BLaER1 treated with 17β-estradiol and CSF1 and Interleukin-3, amounts not matched to agents 10 nM and 100 nM (cell line): ENCODE measurements around the gene RPH3AL.
A peak's percentile ranks its signal among the peaks of the same experiment; 100 is the strongest.

Source experiments
- H3K27ac ChIP-seq, 11 experiments: shearing (Covaris generic); formaldehyde crosslinking; 2 replicates each; pipeline ENCODE4 v1.8.1; 2022
- H3K27me3 ChIP-seq, 11 experiments: shearing (Covaris generic); formaldehyde crosslinking; 2 replicates each; pipeline ENCODE4 v1.8.1; 2022
- H3K36me3 ChIP-seq, 11 experiments: shearing (Covaris generic); formaldehyde crosslinking; 2 replicates each; pipeline ENCODE4 v1.8.1; 2022
- H3K4me1 ChIP-seq, 10 experiments: shearing (Covaris generic); formaldehyde crosslinking; 2 replicates each; pipeline ENCODE4 v1.8.1; 2022
- H3K4me2 ChIP-seq, 11 experiments: shearing (Covaris generic); formaldehyde crosslinking; 2 replicates each; pipeline ENCODE4 v1.8.1; 2022
- H3K4me3 ChIP-seq, 10 experiments: shearing (Covaris generic); formaldehyde crosslinking; 2 replicates each; pipeline ENCODE4 v1.8.1; 2022
- H3K9ac ChIP-seq, 11 experiments: shearing (Covaris generic); formaldehyde crosslinking; 2 replicates each; pipeline ENCODE4 v1.8.1; 2022
- H3K9me3 ChIP-seq, 11 experiments: shearing (Covaris generic); formaldehyde crosslinking; replicated peaks in 1 of 11; 2 replicates each; pipeline ENCODE4 v1.8.1; 2022
- H4K20me1 ChIP-seq, 11 experiments: shearing (Covaris generic); formaldehyde crosslinking; 2 replicates each; pipeline ENCODE4 v1.8.1; 2022
- Cebpa-rat ChIP-seq, 11 experiments: shearing (Covaris generic); IDR thresholded peaks; 2 replicates each; pipeline ENCODE4 v1.8.1; 2022

RPH3AL gene

DNA sequence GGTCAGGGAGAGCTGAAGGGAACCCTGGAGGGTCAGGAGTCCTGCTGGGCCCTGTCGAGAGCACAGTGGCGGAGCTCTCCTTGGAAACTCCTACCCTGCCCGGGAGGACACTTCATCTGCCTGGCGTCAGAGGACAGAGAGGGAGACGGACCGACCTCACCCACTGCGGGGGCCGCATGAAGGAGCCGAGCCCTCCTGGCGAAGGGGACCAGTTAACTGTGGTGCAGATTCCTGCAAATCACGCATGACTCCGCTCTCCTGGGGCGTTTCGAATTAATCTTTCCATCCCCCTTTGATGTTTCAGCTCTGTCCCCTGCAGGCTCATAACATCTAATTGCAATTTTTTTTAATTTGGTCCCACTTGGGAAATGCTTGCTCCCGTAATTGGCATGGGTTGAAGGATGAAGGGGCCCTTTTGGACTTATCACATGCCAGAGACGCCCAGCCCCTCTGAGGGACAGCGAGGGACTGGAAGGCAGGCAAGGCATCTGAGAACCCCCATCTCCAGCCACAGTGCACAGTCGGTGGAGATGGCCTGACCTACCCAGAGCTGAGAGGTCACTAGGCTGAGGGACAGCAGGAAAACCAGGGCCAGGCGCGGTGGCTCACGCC, 26.5 kb downstream of the RPH3AL start:
- Histone ChIP-seq H3K36me3 (peaks cover 0 to 14% (median 0%) of the 10 kb centered on the region in 11 experiments; a peak in 5 of 22 replicates), H3K9ac (no peak overlapping the region), H3K4me1 (peaks cover 21 to 62% (median 36%) of the 10 kb centered on the region in 10 experiments), H3K27me3 (peaks cover 0 to 14% (median 0%) of the 10 kb centered on the region in 11 experiments; a peak in 7 of 22 replicates), H3K4me3 (no peak overlapping the region), H4K20me1 (peaks cover 0 to 46% (median 14%) of the 10 kb centered on the region in 11 experiments; a peak in 8 of 22 replicates), H3K9me3 (no peaks in the 10 kb centered on the region), H3K4me2 (no peak overlapping the region), H3K27ac (no peak overlapping the region)
- TF ChIP-seq Cebpa-rat (IDR thresholded peaks at IDR 0.05): no peak

DNA sequence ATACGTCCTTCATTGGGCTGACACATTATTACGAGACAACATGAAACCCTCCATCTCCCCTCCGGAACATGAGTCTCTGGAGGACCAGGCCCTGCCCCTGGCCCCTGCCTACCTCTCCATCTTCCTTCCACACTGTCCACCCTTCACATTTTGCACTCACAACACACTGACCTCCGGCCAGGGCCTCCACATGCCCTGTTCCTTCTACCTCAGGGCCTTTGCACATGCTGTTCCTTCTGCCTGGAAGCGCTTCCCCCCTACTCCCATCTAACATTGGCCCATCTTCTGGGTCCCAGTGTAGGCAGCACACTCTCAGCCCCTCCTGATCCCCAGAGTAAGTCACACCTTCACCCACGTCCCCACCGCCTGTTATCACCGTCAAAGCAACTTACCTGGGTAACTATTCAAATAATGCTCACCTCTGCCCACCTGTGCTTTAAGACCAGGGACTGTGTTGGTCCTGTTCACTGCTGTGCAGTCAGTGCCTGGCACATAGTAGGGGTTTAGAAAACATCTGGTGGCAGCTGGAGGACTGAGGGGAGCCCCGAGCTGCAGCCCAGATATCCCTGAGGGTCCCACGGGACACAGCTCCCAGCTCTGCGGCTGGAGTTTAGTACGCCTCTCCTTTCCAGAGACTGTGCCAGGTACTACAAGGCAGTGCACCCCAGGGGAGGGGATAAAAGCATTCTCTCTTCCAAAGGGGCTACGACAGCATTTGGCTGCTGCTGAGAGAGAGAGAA, 27.2 kb downstream of the RPH3AL start:
- Histone ChIP-seq H3K4me2 (no peak overlapping the region), H3K27me3 (peaks cover 0 to 14% (median 0%) of the 10 kb centered on the region in 11 experiments; a peak in 7 of 22 replicates), H4K20me1 (peaks cover 0 to 39% (median 8%) of the 10 kb centered on the region in 11 experiments; a peak in 8 of 22 replicates), H3K9me3 (no peaks in the 10 kb centered on the region), H3K27ac (no peak overlapping the region), H3K4me1 (peaks cover 14 to 55% (median 29%) of the 10 kb centered on the region in 10 experiments), H3K9ac (no peak overlapping the region), H3K36me3 (peaks cover 0 to 18% (median 0%) of the 10 kb centered on the region in 11 experiments; a peak in 5 of 22 replicates), H3K4me3 (no peak overlapping the region)
- no peak for TF ChIP-seq Cebpa-rat (IDR thresholded peaks at IDR 0.05)

DNA sequence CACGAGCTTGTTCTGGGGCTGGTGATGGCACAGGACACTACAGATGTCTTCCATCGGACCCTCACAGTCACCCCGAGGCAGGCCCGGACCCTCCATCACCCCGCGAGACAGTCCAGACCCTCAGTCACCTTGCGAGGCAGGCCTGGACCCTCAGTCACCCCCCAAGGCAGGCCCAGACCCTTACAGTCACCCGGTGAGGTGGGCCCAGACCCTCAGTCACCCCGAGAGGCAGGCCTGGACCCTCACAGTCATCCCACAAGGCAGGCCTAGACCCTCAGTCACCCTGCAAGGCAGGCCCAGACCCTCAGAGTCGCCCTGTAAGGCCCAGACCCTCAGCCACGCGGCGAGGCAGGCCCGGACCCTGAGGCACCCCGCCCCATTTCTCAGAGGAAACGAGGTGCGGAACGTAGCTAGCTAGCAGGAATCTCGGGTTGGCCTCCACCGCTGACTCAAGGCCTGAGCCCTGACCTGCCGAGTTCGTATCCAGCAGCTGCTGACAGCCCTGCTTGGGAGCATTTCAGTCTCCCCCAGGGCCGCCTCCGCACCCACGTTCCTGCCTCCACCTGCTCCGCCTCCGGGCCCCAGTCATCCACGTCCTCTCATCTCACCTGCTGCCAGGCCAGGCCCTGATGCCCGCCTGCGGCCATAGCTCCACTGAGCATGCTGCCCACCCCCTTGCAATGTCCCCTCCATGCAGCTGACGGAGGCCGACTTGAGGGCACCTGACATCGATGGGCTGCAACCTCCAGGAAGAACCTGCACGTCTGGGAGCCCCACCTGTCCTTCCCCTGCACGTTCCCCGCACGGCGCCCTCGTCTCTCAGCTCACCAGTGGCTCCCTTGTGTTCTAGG, 28.7 kb downstream of the RPH3AL start:
- peaks cover 0 to 40% (median 14%) of the 10 kb centered on the region in 10 experiments; a peak in 16 of 20 replicates for H3K4me1 ChIP-seq
- peaks cover 0 to 23% (median 6%) of the 10 kb centered on the region in 11 experiments; a peak in 13 of 22 replicates for H3K36me3 ChIP-seq
- no peak overlapping the region for H3K4me3 ChIP-seq
- peak overlapping the region in 5 of 11 experiments; percentile 31 to 53 (median 46); a peak in 4 of 22 replicates for H3K4me2 ChIP-seq
- no peak overlapping the region for H3K27ac ChIP-seq
- peaks cover 0 to 14% (median 0%) of the 10 kb centered on the region in 11 experiments; a peak in 7 of 22 replicates for H3K27me3 ChIP-seq
- no peak for TF ChIP-seq Cebpa-rat (IDR thresholded peaks at IDR 0.05)
- H3K9ac ChIP-seq: no peak overlapping the region; a peak in 1 of 22 replicates
- peaks cover 0 to 6% (median 5%) of the 10 kb centered on the region in 11 experiments; a peak in 8 of 22 replicates for H3K9me3 ChIP-seq
- peaks cover 0 to 32% (median 8%) of the 10 kb centered on the region in 11 experiments; a peak in 7 of 22 replicates for H4K20me1 ChIP-seq

DNA sequence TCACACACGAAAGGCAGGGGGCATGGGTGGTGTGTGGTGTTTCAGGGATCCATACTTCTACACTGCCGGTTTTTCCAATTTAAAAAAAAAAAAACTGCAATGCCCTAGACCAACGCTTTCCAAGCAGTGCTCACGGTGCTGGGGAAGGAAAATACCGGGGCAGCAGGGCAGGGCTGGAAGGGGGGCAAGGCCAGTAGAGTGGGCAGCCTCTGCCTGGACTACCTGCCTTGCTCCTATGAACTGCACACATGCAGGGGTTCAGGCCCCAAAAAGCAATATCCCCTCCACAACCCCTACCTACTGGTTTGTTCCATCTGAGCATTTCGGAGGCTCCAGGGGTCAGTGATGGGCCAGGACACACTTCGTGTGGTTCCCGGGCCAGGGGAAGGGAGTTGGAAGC, 29.4 kb downstream of the RPH3AL start:
- no peak for TF ChIP-seq Cebpa-rat (IDR thresholded peaks at IDR 0.05)
- Histone ChIP-seq H3K36me3 (peaks cover 5 to 30% (median 10%) of the 10 kb centered on the region in 11 experiments; a peak in 13 of 22 replicates), H3K4me1 (peaks cover 0 to 37% (median 12%) of the 10 kb centered on the region in 10 experiments; a peak in 11 of 20 replicates), H3K4me3 (no peak overlapping the region), H4K20me1 (peaks cover 0 to 31% (median 7%) of the 10 kb centered on the region in 11 experiments; a peak in 7 of 22 replicates), H3K27me3 (peaks cover 0 to 14% (median 0%) of the 10 kb centered on the region in 11 experiments; a peak in 7 of 22 replicates), H3K4me2 (peak overlapping the region in 8 of 11 experiments; percentile 1 to 53 (median 40); a peak in 12 of 22 replicates), H3K27ac (no peak overlapping the region), H3K9me3 (peaks cover 2 to 13% (median 11%) of the 10 kb centered on the region in 11 experiments; a peak in 14 of 22 replicates), H3K9ac (no peak overlapping the region; a peak in 1 of 22 replicates)

DNA sequence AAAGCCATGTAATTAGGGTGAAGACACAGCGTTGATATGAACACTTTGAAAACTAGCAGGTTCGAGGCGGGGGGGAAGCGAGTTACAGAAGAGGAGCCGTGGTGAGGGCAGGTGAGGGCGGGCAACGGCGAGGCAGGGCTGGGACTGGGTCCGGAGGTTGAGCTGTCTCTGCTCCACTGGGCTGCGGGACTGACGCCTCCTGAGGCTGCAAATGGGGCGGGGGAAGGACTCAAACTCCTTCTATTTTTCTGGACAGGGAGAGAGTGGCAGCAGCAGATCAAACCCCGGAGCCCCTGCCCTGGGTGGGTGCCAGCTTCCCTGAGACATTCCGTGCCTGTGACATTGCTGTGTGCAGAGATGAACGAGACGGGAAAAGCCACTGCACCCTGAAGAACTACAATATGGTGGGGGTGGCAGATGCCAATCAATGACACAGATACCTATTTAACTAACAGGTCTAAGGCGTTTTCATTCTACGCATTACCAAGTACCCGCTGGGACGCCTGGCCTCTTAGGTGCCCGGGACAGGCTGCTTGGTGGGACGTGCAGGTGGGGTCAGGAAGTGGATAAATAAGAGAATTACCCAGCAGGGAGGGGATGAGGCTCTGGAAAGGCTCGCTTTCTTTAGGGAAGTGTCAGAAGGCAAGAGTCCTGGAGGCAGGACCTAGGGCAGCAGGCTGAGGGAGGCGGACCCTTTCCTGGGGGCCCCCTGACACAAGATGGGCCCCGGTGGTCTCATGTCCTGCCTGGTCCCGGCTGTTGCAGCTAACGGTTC, 30.4 kb downstream of the RPH3AL start:
- H4K20me1 ChIP-seq: peaks cover 0 to 21% (median 3%) of the 10 kb centered on the region in 11 experiments; a peak in 6 of 22 replicates
- peaks cover 5 to 33% (median 12%) of the 10 kb centered on the region in 11 experiments; a peak in 13 of 22 replicates for H3K36me3 ChIP-seq
- no peak for TF ChIP-seq Cebpa-rat (IDR thresholded peaks at IDR 0.05)
- H3K4me2 ChIP-seq: peak overlapping the region in 8 of 11 experiments; percentile 1 to 53 (median 34); a peak in 12 of 22 replicates
- H3K9me3 ChIP-seq: peaks cover 7 to 20% (median 14%) of the 10 kb centered on the region in 11 experiments; a peak in 18 of 22 replicates
- peaks cover 0 to 10% (median 0%) of the 10 kb centered on the region in 11 experiments; a peak in 6 of 22 replicates for H3K27me3 ChIP-seq
- peaks cover 0 to 32% (median 12%) of the 10 kb centered on the region in 10 experiments; a peak in 11 of 20 replicates for H3K4me1 ChIP-seq
- no peak overlapping the region for H3K27ac ChIP-seq
- H3K9ac ChIP-seq: no peak overlapping the region
- no peak overlapping the region for H3K4me3 ChIP-seq

DNA sequence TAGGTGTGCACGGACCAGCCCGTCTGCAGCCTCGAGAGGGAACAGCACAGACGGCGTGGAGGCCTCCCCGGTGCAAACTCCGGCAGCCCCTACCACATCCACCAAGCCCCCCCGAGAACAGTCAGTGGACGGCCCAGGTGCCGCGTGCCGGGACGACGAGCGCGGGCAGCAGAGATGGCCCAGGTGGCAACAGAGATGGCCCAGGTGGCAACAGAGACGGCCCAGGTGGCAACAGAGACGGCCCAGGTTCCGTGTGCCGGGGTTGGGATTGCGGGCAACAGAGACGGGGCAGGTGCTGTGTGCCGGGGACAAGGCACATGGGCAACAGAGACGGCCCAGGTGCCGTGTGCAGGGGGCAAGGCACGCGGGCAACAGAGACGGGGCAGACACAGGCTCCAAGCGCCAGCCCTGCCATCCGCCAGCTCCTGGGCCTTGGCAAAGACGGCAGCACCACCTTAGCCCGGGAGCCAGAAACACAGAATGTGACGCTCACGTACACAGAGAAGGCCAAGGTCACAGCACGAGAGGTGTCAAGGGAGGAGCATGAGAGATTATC, 31.1 kb downstream of the RPH3AL start:
- peaks cover 0 to 10% (median 0%) of the 10 kb centered on the region in 11 experiments; a peak in 6 of 22 replicates for H3K27me3 ChIP-seq
- no peak for TF ChIP-seq Cebpa-rat (IDR thresholded peaks at IDR 0.05)
- H4K20me1 ChIP-seq: peaks cover 0 to 21% (median 3%) of the 10 kb centered on the region in 11 experiments; a peak in 6 of 22 replicates
- no peak overlapping the region for H3K27ac ChIP-seq
- peaks cover 0 to 32% (median 12%) of the 10 kb centered on the region in 10 experiments; a peak in 11 of 20 replicates for H3K4me1 ChIP-seq
- no peak overlapping the region for H3K9ac ChIP-seq
- H3K9me3 ChIP-seq: peaks cover 10 to 27% (median 21%) of the 10 kb centered on the region in 11 experiments; a peak in 18 of 22 replicates
- H3K36me3 ChIP-seq: peaks cover 5 to 30% (median 15%) of the 10 kb centered on the region in 11 experiments; a peak in 13 of 22 replicates
- no peak overlapping the region for H3K4me3 ChIP-seq
- peak overlapping the region in 4 of 11 experiments; percentile 31 to 53 (median 44); a peak in 5 of 22 replicates for H3K4me2 ChIP-seq

DNA sequence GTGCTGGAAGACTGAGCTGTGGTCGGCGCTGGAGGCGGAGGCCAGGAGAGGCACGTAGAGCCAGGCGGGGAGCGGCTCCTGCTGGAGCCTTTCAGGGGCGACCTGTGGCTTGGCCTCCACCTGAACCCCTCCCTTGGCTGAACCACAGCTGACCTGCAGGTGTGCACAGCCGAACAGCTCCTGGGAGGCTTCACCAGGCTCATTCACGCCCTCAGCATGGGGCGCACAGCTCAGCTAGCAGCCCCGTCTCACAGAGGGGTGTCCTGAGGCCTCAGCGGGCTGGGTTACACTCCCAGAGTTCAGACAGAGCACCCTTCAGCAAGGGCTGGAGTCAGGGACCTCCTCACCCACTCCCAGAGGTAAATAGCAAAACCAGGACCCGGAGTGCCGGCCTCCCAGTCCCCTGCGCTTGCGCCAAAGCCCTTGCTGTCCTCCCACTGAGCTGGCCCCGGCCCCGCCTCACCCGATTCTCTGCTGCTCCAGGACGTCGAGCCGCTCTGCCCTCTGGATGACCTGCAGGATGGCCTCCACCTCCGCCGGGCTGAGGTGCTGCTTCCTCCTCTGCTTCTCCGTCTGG, 31.7 kb downstream of the RPH3AL start:
- Histone ChIP-seq H3K4me1 (peaks cover 0 to 31% (median 12%) of the 10 kb centered on the region in 10 experiments; a peak in 11 of 20 replicates), H3K4me3 (no peak overlapping the region), H3K9me3 (peaks cover 10 to 33% (median 26%) of the 10 kb centered on the region in 11 experiments; a peak in 19 of 22 replicates), H3K9ac (no peak overlapping the region), H3K4me2 (no peak overlapping the region), H4K20me1 (peaks cover 0 to 21% (median 3%) of the 10 kb centered on the region in 11 experiments; a peak in 6 of 22 replicates), H3K36me3 (peaks cover 5 to 30% (median 15%) of the 10 kb centered on the region in 11 experiments; a peak in 13 of 22 replicates), H3K27me3 (peaks cover 0 to 10% (median 0%) of the 10 kb centered on the region in 11 experiments; a peak in 6 of 22 replicates), H3K27ac (no peak overlapping the region)
- TF ChIP-seq Cebpa-rat (IDR thresholded peaks at IDR 0.05): no peak
